A204.1 (cell line): ENCODE results near the gene CLNK.

Experiments used
- FAIRE-seq: peaks from 2 replicates; lab custom pipeline; 2012; peaks lifted over from hg19 to GRCh38; lab: Jason Lieb, UNC

The CLNK gene

DNA sequence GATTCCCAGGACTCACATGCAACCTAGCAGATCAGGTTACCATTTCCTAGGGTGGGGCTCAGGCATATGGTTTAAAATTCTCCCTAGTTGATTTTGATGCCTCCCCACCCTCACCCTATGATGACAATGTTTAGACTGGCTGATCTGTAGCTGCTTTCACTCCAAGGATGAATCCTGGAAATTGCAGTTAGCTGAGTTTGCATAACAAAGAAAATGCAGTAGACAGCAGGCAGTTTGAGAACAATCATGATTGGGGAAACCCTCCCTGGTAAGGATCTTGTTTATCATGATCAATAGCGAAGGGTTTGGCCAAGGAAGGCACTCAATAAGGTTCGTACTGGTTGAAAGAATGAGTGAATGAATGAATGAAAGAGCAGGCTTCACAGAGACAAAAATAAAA, 229.4 kb downstream of the CLNK start:
- FAIRE-seq = no peak

DNA sequence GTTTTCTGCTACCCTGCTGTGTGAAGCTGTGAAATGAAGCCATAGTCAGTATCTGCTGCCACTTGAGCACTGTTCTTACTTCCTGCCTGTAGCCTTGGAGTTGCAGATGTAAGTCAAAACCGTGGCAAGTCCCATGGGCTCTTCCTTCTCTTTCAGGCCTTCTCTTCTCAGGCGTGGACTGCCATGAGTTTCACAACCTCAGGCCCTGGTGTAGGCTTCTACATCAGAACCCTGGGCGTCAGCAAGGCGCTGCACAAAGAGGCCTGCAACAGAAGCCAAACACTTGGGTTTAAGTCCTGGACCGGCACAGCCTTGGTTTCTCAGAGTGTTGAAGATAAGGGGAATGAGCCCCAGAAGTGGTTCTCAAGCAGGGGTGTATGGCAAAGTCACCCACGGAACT, 229.8 kb downstream of the CLNK start:
- FAIRE-seq = no peak

DNA sequence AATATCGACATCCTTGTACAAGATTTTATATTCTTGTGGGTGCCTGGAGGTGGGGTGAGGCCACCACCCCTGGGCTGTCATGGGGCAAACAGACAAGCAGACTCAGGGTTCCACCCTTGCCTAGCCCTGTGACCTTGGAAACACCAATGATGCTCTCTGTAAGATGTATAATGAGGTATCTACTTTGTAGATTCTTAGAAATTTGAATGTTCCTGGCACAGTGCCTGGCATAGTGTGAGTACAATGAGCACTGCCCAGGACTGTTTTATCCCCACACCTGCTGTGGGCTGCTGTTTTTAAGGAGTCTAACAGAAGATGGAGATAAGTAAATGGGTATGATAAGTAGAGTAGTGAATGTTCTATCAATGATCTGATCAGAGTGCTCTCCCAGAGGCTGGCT, 230.4 kb downstream of the CLNK start:
- no peak for FAIRE-seq

DNA sequence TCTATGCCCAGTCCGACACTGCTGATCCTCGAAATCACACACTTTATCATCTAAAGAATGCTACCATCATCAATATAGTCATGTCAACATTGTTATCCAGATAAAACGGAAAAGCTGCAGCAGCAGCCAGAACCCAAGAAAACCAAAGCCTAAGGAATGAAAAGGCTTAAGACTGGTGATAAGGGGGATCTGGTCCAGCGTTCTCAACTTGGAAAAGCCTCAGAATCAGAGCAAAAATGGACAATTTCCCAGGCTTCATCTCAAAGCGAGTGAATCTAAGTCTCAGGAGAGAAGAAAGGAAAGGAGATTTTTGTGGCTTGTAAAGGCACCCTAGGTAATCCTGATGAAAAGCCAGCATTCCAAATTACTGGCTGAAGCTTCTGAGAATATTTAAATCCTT, 235.6 kb downstream of the CLNK start:
- FAIRE-seq = no peak

DNA sequence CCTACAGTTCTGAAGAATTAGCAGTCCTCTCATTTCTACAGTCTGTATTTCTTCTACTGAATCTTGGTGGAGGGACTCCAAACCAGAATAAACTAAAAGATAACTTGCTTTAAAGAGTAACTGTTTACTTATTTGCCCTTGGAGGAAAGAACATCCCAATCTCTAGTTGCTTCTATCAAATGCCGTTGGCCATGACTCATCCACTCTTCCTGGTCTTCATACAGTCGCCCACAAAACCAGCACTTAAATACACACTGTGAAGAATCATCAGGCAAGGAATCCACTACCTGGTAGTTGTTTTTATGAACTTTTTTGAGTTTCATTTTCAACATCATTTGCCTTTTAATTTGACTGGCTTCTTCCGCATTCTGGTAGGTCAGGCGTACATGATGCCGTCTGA, 241.6 kb downstream of the CLNK start:
- no peak for FAIRE-seq

DNA sequence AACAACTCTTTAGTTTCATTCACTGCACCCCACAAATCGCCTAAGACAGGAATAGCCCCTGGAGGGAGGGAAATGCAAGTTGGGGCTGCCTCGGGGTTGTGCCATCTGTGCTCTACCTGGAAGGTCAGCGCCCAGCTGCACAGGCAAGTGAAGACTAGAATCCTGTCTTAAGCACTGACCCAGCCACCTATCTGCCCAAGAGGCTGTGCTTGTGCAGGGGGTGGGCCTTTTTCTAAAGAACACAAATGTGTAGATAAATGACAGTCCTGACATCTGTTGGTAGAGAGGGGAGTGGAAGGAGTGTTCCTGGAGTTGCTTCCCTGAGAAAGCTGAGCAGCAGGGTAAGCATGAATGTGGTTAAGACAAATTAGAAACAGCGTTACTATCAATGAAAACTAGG, 243.1 kb downstream of the CLNK start:
- no peak for FAIRE-seq

DNA sequence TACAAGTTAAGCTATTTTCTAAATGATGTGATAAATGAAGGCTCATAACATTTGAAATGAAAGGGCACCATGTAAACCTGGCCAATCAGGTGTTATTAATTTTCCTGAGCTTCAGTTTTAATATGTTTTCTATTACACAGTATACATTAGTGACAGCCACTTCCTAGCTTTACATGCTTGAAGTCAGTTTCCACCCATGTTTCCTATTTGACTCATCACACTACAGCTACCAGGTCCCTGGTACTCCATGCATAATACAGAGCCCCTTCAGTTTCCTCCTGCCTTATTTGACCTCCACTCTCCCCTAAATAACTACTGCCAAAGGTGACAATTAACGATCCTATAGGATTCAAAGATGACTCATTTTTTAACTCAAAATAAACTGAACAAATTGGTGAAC, 245.6 kb downstream of the CLNK start:
- FAIRE-seq = no peak

DNA sequence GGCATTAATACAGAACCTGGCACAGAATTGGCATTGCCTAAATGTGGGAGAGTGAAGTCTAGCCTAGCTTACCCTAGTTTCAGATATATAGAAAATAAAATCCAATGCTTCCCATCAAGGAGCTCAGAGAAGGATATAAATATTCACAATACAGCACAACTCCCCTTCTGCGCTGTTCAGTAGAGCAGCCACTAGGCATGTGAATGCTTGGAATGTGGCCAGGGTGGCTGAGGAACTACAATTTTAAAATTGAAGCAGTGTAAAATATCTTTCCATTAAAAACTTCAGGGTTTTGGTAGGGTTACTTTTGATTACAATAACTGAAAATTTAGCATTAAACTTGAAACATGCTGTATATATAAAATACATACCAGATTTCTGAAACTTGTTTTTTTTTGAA, 246.8 kb downstream of the CLNK start:
- no peak for FAIRE-seq
